ENCODE results near the gene SLC35B3. TPM values are rescaled to one million over a fixed set of nuclear protein-coding genes. Genes with fewer than 3 reads are reported as not detected.

Gene SLC35B3
- 10 to 100 TPM in 1 of 4 donors, 1 to 10 TPM in 3; 5.6 to 13.1 (median 7.7) TPM for total RNA-seq

- WGBS, 2 donors = 0 to 1% methylated on average over 38 to 40 of the region's 62 CpGs
- H3K4me3 ChIP-seq (ENCODE audit: low read depth, poor library complexity, severe bottlenecking) = peak within 1 kb of the TSS; percentile 82
- no peak for TF ChIP-seq CTCF (IDR thresholded peaks at IDR 0.05)
- TF ChIP-seq POLR2A (IDR thresholded peaks at IDR 0.05) = peak in 1 of 2 donors; percentile 56
- peak; percentile 91 to 98 for DNase-seq (ENCODE audit: low spot score in 2 of 2)
- intact Hi-C loops (cut with DNase I; ENCODE audit: low total_unique reads) = no loop called here
These were observed at the start of gene SLC35B3 for GRCh38 chr6:8435093-8435844. SLC35B3 (minus strand) TSS chr6:8435545.

GRCh38 chr6:8483650-8484049 is 48.3 kb upstream of the SLC35B3 start:
- no peak overlapping the region for H3K4me3 ChIP-seq (ENCODE audit: low read depth, poor library complexity, severe bottlenecking)
- WGBS, 2 donors = 82 to 84% methylated on average over 1 of the region's 1 CpG
- no peak for DNase-seq (ENCODE audit: low spot score in 2 of 2)
- intact Hi-C loops (cut with DNase I; ENCODE audit: low total_unique reads) = no loop called here
- no peak for TF ChIP-seq POLR2A (IDR thresholded peaks at IDR 0.05)
- no peak for TF ChIP-seq CTCF (IDR thresholded peaks at IDR 0.05)

- TF ChIP-seq CTCF (IDR thresholded peaks at IDR 0.05) = no peak
- no peak for TF ChIP-seq POLR2A (IDR thresholded peaks at IDR 0.05)
- 58 to 64% methylated on average over 2 of the region's 2 CpGs for WGBS, 2 donors
- intact Hi-C loops (cut with DNase I; ENCODE audit: low total_unique reads) = no loop called here
- no peak overlapping the region for H3K4me3 ChIP-seq (ENCODE audit: low read depth, poor library complexity, severe bottlenecking)
- DNase-seq (ENCODE audit: low spot score in 2 of 2) = no peak
These were observed 46.4 kb upstream of the SLC35B3 start for GRCh38 chr6:8481727-8482126.

- TF ChIP-seq CTCF (IDR thresholded peaks at IDR 0.05) (no peak), POLR2A (IDR thresholded peaks at IDR 0.05) (no peak)
- DNase-seq (ENCODE audit: low spot score in 2 of 2) = no peak
- intact Hi-C loops (cut with DNase I; ENCODE audit: low total_unique reads) = no loop called here
- 75 to 85% methylated on average over 1 of the region's 1 CpG for WGBS, 2 donors
- no peak overlapping the region for H3K4me3 ChIP-seq (ENCODE audit: low read depth, poor library complexity, severe bottlenecking)
These were observed 43.1 kb upstream of the SLC35B3 start for GRCh38 chr6:8478418-8478817.

GRCh38 chr6:8476656-8477055 is 41.3 kb upstream of the SLC35B3 start:
- no peak overlapping the region for H3K4me3 ChIP-seq (ENCODE audit: low read depth, poor library complexity, severe bottlenecking)
- TF ChIP-seq POLR2A (IDR thresholded peaks at IDR 0.05) = no peak
- no peak for TF ChIP-seq CTCF (IDR thresholded peaks at IDR 0.05)
- DNase-seq (ENCODE audit: low spot score in 2 of 2) = no peak
- intact Hi-C loops (cut with DNase I; ENCODE audit: low total_unique reads) = no loop called here
- WGBS, 2 donors = 56 to 77% methylated on average over 1 of the region's 1 CpG
